GM18507 (cell line): ENCODE data around the gene BTN3A1.
A peak's percentile ranks its signal among the peaks of the same experiment; 100 is the strongest.
"Not testable (repeated sequence)": the region's sequence is repeated elsewhere in the genome, so short reads cannot be mapped to it uniquely, and the experiment has no call there.

Experiments used
- DNase-seq: peaks from one replicate; pipeline ENCODE4 v3.0.0; 2011; ENCODE audit warnings: low read depth; ENCODE audit not compliant: insufficient read length; ENCODE audit errors: extremely low spot score
- FAIRE-seq: peaks from 2 replicates; lab custom pipeline; 2011; peaks lifted over from hg19 to GRCh38; lab: Jason Lieb, UNC

BTN3A1 gene

GRCh38 chr6:26432627-26433201 lies 30.6 kb downstream of the BTN3A1 start:
- no peak for DNase-seq
- FAIRE-seq: no peak

- not testable (repeated sequence) for FAIRE-seq, DNase-seq
Measured at GRCh38 chr6:26433680-26434079, 31.6 kb downstream of the BTN3A1 start.

- DNase-seq (no peak), FAIRE-seq (no peak)
Measured at GRCh38 chr6:26436018-26436417, 33.9 kb downstream of the BTN3A1 start.

- FAIRE-seq (no peak), DNase-seq (no peak)
Measured at GRCh38 chr6:26437550-26437949, 35.5 kb downstream of the BTN3A1 start.

- FAIRE-seq: no peak
Measured at GRCh38 chr6:26438000-26438399, 35.9 kb downstream of the BTN3A1 start.

GRCh38 chr6:26439151-26440125 lies 37.4 kb downstream of the BTN3A1 start:
- no peak for FAIRE-seq
- no peak for DNase-seq

More at GRCh38 chr6:26438000-26438399, 35.9 kb downstream of the BTN3A1 start:
- no peak for DNase-seq

- no peak for DNase-seq
- FAIRE-seq: no peak
Measured at GRCh38 chr6:26440977-26441358, 38.9 kb downstream of the BTN3A1 start.

GRCh38 chr6:26441977-26442376 lies 39.9 kb downstream of the BTN3A1 start:
- no peak for FAIRE-seq

GRCh38 chr6:26445934-26446667 lies 44.0 kb downstream of the BTN3A1 start:
- FAIRE-seq: peak; percentile 92
- peak; percentile 39 for DNase-seq

More at GRCh38 chr6:26441977-26442376, 39.9 kb downstream of the BTN3A1 start:
- no peak for DNase-seq

GRCh38 chr6:26447257-26447656 lies 45.2 kb downstream of the BTN3A1 start:
- DNase-seq (no peak), FAIRE-seq (no peak)

GRCh38 chr6:26450240-26450639 lies 48.2 kb downstream of the BTN3A1 start:
- DNase-seq (no peak), FAIRE-seq (no peak)

GRCh38 chr6:26452631-26453235 lies 50.7 kb downstream of the BTN3A1 start:
- DNase-seq (no peak), FAIRE-seq (no peak)

- DNase-seq (no peak), FAIRE-seq (no peak)
Measured at GRCh38 chr6:26454631-26455030, 52.6 kb downstream of the BTN3A1 start.

- no peak for FAIRE-seq
- DNase-seq: no peak
Measured at GRCh38 chr6:26455357-26455970, 53.4 kb downstream of the BTN3A1 start.

GRCh38 chr6:26457264-26457805 lies 55.3 kb downstream of the BTN3A1 start:
- DNase-seq: no peak
- no peak for FAIRE-seq

- peak; percentile 96 for FAIRE-seq
- DNase-seq: peak; percentile 62
Measured at GRCh38 chr6:26457806-26458688, 56.0 kb downstream of the BTN3A1 start, which contains the start of gene BTN2A1. Gene BTN2A1, plus strand, starts transcription at chr6:26457955. Its CDS starts 682 bp downstream, at chr6:26458637.

GRCh38 chr6:26459023-26459810 lies 57.1 kb downstream of the BTN3A1 start:
- no peak for DNase-seq
- FAIRE-seq: no peak
